ENCODE results near the gene MAX. TPM values are rescaled to one million over a fixed set of nuclear protein-coding genes. Genes with fewer than 3 reads are reported as not detected.

MAX gene
- total RNA-seq (2014; rRNA removed; shearing (Covaris generic)) = 40.7 and 51.3 TPM in 2 replicates

GRCh38 chr14:65102441-65103149 is at the start of gene MAX:
Gene MAX, minus strand, starts transcription at chr14:65102517. Its CDS starts 178 bp downstream, at chr14:65102339.
- DNase-seq (ENCODE audit: low read depth) = peak; percentile 99

- no peak for DNase-seq (ENCODE audit: low read depth)
Measured at GRCh38 chr14:65151609-65151956, 49.3 kb upstream of the MAX start.

- no peak for DNase-seq (ENCODE audit: low read depth)
Measured at GRCh38 chr14:65150898-65151608, 48.7 kb upstream of the MAX start.

- no peak for DNase-seq (ENCODE audit: low read depth)
Measured at GRCh38 chr14:65149116-65149515, 46.8 kb upstream of the MAX start.

GRCh38 chr14:65144170-65144569 is 41.9 kb upstream of the MAX start:
- no peak for DNase-seq (ENCODE audit: low read depth)

GRCh38 chr14:65142914-65143625 is 40.8 kb upstream of the MAX start:
- DNase-seq (ENCODE audit: low read depth) = no peak

GRCh38 chr14:65142429-65142828 is 40.1 kb upstream of the MAX start:
- no peak for DNase-seq (ENCODE audit: low read depth)

GRCh38 chr14:65141523-65141922 is 39.2 kb upstream of the MAX start:
- no peak for DNase-seq (ENCODE audit: low read depth)

GRCh38 chr14:65137648-65138307 is 35.5 kb upstream of the MAX start:
- DNase-seq (ENCODE audit: low read depth) = no peak

- no peak for DNase-seq (ENCODE audit: low read depth)
Measured at GRCh38 chr14:65134651-65135579, 32.6 kb upstream of the MAX start.

GRCh38 chr14:65132855-65133254 is 30.5 kb upstream of the MAX start:
- no peak for DNase-seq (ENCODE audit: low read depth)

GRCh38 chr14:65131301-65131701 is 29.0 kb upstream of the MAX start:
- DNase-seq (ENCODE audit: low read depth) = peak; percentile 62

- no peak for DNase-seq (ENCODE audit: low read depth)
Measured at GRCh38 chr14:65128096-65128495, 25.8 kb upstream of the MAX start.

- no peak for DNase-seq (ENCODE audit: low read depth)
Measured at GRCh38 chr14:65117769-65118745, 15.7 kb upstream of the MAX start.

GRCh38 chr14:65115615-65116014 is 13.3 kb upstream of the MAX start:
- DNase-seq (ENCODE audit: low read depth) = no peak

- DNase-seq (ENCODE audit: low read depth) = no peak
Measured at GRCh38 chr14:65110525-65110924, 8.2 kb upstream of the MAX start.

- no peak for DNase-seq (ENCODE audit: low read depth)
Measured at GRCh38 chr14:65109357-65109756, 7.0 kb upstream of the MAX start.

- no peak for DNase-seq (ENCODE audit: low read depth)
Measured at GRCh38 chr14:65107200-65107599, 4.9 kb upstream of the MAX start.

GRCh38 chr14:65106736-65107135 is 4.4 kb upstream of the MAX start:
- no peak for DNase-seq (ENCODE audit: low read depth)

GRCh38 chr14:65106316-65106715 is 4.0 kb upstream of the MAX start:
- DNase-seq (ENCODE audit: low read depth) = no peak
